C4-2B (cell line): Measurements from ENCODE around the gene GAS7.

ENCODE experiments used
- CTCF ChIP-seq: fragments of 450-650 bp; conservative IDR thresholded peaks from 2 replicates; pipeline ENCODE4 v1.5.1; 2017; ENCODE audit warnings: mild to moderate bottlenecking
- ZFX ChIP-seq: fragments of 450-650 bp; IDR thresholded peaks from 2 replicates; pipeline ENCODE4 v1.6.1; 2017

GRCh38 chr17:9865586-9865985 is 332.8 kb downstream of the GAS7 start:
- TF ChIP-seq CTCF (no peak), ZFX (no peak)
